ENCODE results near the gene OSBPL7.

OSBPL7 gene

DNA sequence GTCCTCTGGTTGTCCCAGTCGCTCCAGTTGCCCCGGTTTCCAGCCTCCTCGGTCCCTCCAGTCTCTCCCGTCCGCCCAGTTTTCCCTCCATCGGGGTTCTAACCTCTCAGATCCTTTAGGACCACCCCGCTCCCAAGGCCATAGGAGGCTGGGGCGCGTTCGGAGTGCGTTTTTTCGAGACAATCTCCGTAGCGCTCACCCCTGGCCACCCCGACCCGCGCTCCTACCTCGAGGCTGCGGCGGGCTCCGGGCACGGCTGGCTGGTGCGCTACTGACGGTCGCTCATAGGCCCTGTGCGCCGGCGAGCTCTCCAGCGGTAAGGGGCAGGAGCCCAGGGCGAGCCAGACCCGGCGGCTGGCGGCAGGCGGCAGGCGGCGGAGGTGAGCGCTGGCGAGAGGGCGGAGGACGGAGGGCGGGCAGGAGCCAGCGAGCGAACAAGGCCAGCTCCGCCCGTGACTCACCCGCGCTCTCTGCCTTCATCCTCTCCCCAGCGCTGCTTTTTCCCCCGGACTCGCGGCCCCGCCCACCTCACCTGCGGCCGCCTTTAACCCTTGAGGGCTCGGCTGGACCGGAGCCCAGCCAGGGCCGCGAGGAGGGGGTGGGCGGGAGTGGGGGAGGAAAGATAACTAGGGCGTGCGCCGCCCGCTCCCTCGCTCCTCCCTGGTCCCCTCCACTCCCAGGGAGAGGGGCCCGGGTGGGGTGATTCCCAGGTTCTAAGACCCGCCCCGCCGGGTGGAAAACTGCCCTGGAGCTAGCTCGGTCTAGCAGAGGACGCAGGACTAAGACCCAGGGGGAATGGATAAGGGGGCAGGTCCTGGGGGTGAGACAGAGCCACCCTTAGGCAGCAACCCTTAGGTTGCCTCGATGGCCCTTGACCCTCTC, 29.3 kb upstream of the OSBPL7 start, which contains the start of gene SP6 (continued):
- no peak for TF ChIP-seq MYNN (tag by site-specific recombination; IDR thresholded peaks at IDR 0.05; ENCODE audit: borderline replicate concordance)
- peak; percentile 89 for TF ChIP-seq ZFHX2 (tag by site-specific recombination; conservative IDR thresholded peaks at IDR 0.05)
- TF ChIP-seq, protein P1, sequence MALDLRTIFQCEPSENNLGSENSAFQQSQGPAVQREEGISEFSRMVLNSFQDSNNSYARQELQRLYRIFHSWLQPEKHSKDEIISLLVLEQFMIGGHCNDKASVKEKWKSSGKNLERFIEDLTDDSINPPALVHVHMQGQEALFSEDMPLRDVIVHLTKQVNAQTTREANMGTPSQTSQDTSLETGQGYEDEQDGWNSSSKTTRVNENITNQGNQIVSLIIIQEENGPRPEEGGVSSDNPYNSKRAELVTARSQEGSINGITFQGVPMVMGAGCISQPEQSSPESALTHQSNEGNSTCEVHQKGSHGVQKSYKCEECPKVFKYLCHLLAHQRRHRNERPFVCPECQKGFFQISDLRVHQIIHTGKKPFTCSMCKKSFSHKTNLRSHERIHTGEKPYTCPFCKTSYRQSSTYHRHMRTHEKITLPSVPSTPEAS (tag by site-specific recombination; IDR thresholded peaks at IDR 0.05) = no peak
- TF ChIP-seq ZNF600 (tag by site-specific recombination; IDR thresholded peaks at IDR 0.05) = peak; percentile 94
- TF ChIP-seq, protein P2, sequence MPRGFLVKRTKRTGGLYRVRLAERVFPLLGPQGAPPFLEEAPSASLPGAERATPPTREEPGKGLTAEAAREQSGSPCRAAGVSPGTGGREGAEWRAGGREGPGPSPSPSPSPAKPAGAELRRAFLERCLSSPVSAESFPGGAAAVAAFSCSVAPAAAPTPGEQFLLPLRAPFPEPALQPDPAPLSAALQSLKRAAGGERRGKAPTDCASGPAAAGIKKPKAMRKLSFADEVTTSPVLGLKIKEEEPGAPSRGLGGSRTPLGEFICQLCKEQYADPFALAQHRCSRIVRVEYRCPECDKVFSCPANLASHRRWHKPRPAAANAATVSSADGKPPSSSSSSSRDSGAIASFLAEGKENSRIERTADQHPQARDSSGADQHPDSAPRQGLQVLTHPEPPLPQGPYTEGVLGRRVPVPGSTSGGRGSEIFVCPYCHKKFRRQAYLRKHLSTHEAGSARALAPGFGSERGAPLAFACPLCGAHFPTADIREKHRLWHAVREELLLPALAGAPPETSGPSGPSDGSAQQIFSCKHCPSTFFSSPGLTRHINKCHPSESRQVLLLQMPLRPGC (tag by site-specific recombination; IDR thresholded peaks at IDR 0.05) = no peak
- no peak for TF ChIP-seq ZNF610 (tag by site-specific recombination; IDR thresholded peaks at IDR 0.05; ENCODE audit: borderline replicate concordance)
- TF ChIP-seq ZNF561 (tag by site-specific recombination; IDR thresholded peaks at IDR 0.05; ENCODE audit: borderline replicate concordance) = peak; percentile 23; the same call in 1 of the 2 replicates
- TF ChIP-seq ZNF214 (tag by site-specific recombination; IDR thresholded peaks at IDR 0.05; ENCODE audit: borderline replicate concordance) = no peak

DNA sequence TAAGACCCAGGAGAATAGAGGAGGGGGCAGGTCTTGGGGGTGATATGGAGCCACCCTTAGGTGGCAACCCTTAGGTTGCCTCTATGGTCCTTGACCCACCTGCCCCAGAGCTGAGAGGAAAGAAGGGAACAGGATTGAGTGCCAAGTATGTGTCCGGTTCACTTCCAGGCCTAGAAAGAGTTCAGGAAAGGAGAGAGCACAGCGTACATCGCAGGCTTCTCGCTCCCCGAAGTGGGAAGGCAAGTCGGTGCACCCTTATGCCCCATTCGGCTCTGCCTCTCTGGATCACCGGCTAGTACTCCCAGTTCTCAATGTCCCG, 28.7 kb upstream of the OSBPL7 start:
- H3K27ac ChIP-seq (ENCODE audit: extremely low read depth, low read depth, low read length) = no peak overlapping the region; the same call in 1 of the 2 replicates
- H3K9me3 ChIP-seq (ENCODE audit: control insufficient read depth, insufficient read depth, low read depth, low read length) = no peaks in the 10 kb centered on the region
- POLR2A ChIA-PET = interaction anchor here (1.0 to 3.0 kb wide), 8 partner anchors 9 to 642 kb away, joined by 3 to 15 read pairs (median 4); partner anchors contain the start of genes LRRC46, MRPL10, SCRN2 and SP2
- H3K4me1 ChIP-seq (ENCODE audit: control insufficient read depth, insufficient read depth, low read length) = peaks cover 4% of the 10 kb centered on the region; the same call in 1 of the 2 replicates
- peaks cover 0 to 4% of the 10 kb centered on the region in 2 experiments; a peak in 1 of 3 replicates for H3K36me3 ChIP-seq (ENCODE audit: control insufficient read depth in 2 of 2, insufficient read depth in 1 of 2, low read length in 2 of 2)
- CTCF ChIA-PET = interaction anchor here (0.6 to 19.4 kb wide), 9 partner anchors 7 to 196 kb away, joined by 3 to 837 read pairs (median 3); partner anchors contain the start of genes SCRN2 and SP2
- H3K4me3 ChIP-seq (ENCODE audit: low read depth, low read length) = peak overlapping the region; percentile 46
- TF ChIP-seq ZFHX2 (tag by site-specific recombination; conservative IDR thresholded peaks at IDR 0.05) (no peak), ZNF837 (tag by site-specific recombination; IDR thresholded peaks at IDR 0.05) (no peak), ZNF169 (tag by site-specific recombination; IDR thresholded peaks at IDR 0.05) (no peak), ZNF223 (tag by site-specific recombination; IDR thresholded peaks at IDR 0.05) (no peak), ZNF335 (tag by site-specific recombination; conservative IDR thresholded peaks at IDR 0.05) (no peak), ZNF768 (tag by site-specific recombination; IDR thresholded peaks at IDR 0.05) (no peak), ZNF654 (tag by site-specific recombination; IDR thresholded peaks at IDR 0.05; ENCODE audit: low read depth) (no peak), ZNF324 (tag by site-specific recombination; IDR thresholded peaks at IDR 0.05) (no peak), FEZF1 (tag by site-specific recombination; IDR thresholded peaks at IDR 0.05) (no peak), ZNF660 (tag by site-specific recombination; IDR thresholded peaks at IDR 0.05) (no peak), MZF1 (tag by site-specific recombination; IDR thresholded peaks at IDR 0.05; ENCODE audit: borderline replicate concordance) (no peak)
- TF ChIP-seq, protein P1 (tag by site-specific recombination; IDR thresholded peaks at IDR 0.05) = no peak
- TF ChIP-seq, protein P3, sequence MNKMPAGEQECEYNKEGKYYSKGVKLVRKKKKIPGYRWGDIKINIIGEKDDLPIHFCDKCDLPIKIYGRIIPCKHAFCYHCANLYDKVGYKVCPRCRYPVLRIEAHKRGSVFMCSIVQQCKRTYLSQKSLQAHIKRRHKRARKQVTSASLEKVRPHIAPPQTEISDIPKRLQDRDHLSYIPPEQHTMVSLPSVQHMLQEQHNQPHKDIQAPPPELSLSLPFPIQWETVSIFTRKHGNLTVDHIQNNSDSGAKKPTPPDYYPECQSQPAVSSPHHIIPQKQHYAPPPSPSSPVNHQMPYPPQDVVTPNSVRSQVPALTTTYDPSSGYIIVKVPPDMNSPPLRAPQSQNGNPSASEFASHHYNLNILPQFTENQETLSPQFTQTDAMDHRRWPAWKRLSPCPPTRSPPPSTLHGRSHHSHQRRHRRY (tag by site-specific recombination; IDR thresholded peaks at IDR 0.05) = no peak
- TF ChIP-seq, protein P4, sequence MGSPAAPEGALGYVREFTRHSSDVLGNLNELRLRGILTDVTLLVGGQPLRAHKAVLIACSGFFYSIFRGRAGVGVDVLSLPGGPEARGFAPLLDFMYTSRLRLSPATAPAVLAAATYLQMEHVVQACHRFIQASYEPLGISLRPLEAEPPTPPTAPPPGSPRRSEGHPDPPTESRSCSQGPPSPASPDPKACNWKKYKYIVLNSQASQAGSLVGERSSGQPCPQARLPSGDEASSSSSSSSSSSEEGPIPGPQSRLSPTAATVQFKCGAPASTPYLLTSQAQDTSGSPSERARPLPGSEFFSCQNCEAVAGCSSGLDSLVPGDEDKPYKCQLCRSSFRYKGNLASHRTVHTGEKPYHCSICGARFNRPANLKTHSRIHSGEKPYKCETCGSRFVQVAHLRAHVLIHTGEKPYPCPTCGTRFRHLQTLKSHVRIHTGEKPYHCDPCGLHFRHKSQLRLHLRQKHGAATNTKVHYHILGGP (tag by site-specific recombination; IDR thresholded peaks at IDR 0.05) = no peak
- TF ChIP-seq, protein P5, sequence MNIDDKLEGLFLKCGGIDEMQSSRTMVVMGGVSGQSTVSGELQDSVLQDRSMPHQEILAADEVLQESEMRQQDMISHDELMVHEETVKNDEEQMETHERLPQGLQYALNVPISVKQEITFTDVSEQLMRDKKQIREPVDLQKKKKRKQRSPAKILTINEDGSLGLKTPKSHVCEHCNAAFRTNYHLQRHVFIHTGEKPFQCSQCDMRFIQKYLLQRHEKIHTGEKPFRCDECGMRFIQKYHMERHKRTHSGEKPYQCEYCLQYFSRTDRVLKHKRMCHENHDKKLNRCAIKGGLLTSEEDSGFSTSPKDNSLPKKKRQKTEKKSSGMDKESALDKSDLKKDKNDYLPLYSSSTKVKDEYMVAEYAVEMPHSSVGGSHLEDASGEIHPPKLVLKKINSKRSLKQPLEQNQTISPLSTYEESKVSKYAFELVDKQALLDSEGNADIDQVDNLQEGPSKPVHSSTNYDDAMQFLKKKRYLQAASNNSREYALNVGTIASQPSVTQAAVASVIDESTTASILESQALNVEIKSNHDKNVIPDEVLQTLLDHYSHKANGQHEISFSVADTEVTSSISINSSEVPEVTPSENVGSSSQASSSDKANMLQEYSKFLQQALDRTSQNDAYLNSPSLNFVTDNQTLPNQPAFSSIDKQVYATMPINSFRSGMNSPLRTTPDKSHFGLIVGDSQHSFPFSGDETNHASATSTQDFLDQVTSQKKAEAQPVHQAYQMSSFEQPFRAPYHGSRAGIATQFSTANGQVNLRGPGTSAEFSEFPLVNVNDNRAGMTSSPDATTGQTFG (tag by site-specific recombination; IDR thresholded peaks at IDR 0.05; ENCODE audit: borderline replicate concordance) = no peak
- TF ChIP-seq, protein P6, sequence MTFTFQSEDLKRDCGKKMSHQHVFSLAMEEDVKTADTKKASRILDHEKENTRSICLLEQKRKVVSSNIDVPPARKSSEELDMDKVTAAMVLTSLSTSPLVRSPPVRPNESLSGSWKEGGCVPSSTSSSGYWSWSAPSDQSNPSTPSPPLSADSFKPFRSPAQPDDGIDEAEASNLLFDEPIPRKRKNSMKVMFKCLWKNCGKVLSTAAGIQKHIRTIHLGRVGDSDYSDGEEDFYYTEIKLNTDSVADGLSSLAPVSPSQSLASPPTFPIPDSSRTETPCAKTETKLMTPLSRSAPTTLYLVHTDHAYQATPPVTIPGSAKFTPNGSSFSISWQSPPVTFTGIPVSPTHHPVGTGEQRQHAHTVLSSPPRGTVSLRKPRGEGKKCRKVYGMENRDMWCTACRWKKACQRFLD (tag by site-specific recombination; IDR thresholded peaks at IDR 0.05) = no peak

All from HEK293 (cell line).